Measurements from ENCODE around the gene PTPMT1.

The PTPMT1 gene

GRCh38 chr11:47586098-47586855 lies 20.9 kb downstream of the PTPMT1 start, which contains the start of gene FAM180B:
TSS of gene FAM180B (plus strand) at chr11:47586678. CDS start at chr11:47586769, 91 bp downstream.
- DNase-seq = no peak

- DNase-seq = no peak
Observed at GRCh38 chr11:47587039-47587716, 21.8 kb downstream of the PTPMT1 start.

- no peak for DNase-seq
Observed at GRCh38 chr11:47587723-47588326, 22.4 kb downstream of the PTPMT1 start.

GRCh38 chr11:47589118-47589517 lies 23.7 kb downstream of the PTPMT1 start:
- no peak for DNase-seq

GRCh38 chr11:47589584-47589976 lies 24.2 kb downstream of the PTPMT1 start:
- DNase-seq = peak; percentile 16

GRCh38 chr11:47589977-47590861 lies 24.8 kb downstream of the PTPMT1 start:
- DNase-seq = peak; percentile 36

GRCh38 chr11:47591764-47592163 lies 26.4 kb downstream of the PTPMT1 start:
- no peak for DNase-seq

- no peak for DNase-seq
Observed at GRCh38 chr11:47592251-47592650, 26.9 kb downstream of the PTPMT1 start.

GRCh38 chr11:47592970-47593369 lies 27.6 kb downstream of the PTPMT1 start:
- DNase-seq = no peak

- no peak for DNase-seq
Observed at GRCh38 chr11:47593492-47593933, 28.1 kb downstream of the PTPMT1 start.

- DNase-seq = no peak
Observed at GRCh38 chr11:47593934-47594855, 28.8 kb downstream of the PTPMT1 start, which contains the start of gene C1QTNF4. TSS of gene C1QTNF4 (minus strand) at chr11:47594411. CDS start at chr11:47590810, 3,601 bp downstream.

- DNase-seq = no peak
Observed at GRCh38 chr11:47595029-47595428, 29.6 kb downstream of the PTPMT1 start.

- no peak for DNase-seq
Observed at GRCh38 chr11:47595967-47596366, 30.6 kb downstream of the PTPMT1 start.

- no peak for DNase-seq
Observed at GRCh38 chr11:47599902-47600301, 34.5 kb downstream of the PTPMT1 start.

- DNase-seq = no peak
Observed at GRCh38 chr11:47603295-47603694, 37.9 kb downstream of the PTPMT1 start.

- no peak for DNase-seq
Observed at GRCh38 chr11:47605921-47606320, 40.5 kb downstream of the PTPMT1 start.

- no peak for DNase-seq
Observed at GRCh38 chr11:47606731-47607130, 41.3 kb downstream of the PTPMT1 start.

GRCh38 chr11:47607380-47607779 lies 42.0 kb downstream of the PTPMT1 start:
- DNase-seq = peak; percentile 90

GRCh38 chr11:47609675-47610074 lies 44.3 kb downstream of the PTPMT1 start:
- DNase-seq = no peak

GRCh38 chr11:47611348-47611794 lies 46.0 kb downstream of the PTPMT1 start:
- no peak for DNase-seq

- no peak for DNase-seq
Observed at GRCh38 chr11:47615249-47615648, 49.9 kb downstream of the PTPMT1 start.
